ENCODE measurements around the gene OR6S1.
A peak's percentile ranks its signal among the peaks of the same experiment; 100 is the strongest.

Gene OR6S1

GRCh38 chr14:20613094-20614037 is 28.1 kb downstream of the OR6S1 start:
- Histone ChIP-seq H3K9ac (peak overlapping the region; percentile 72), H3K27me3 (no peaks in the 10 kb centered on the region), H3K4me2 (peak overlapping the region; percentile 81), H3K9me3 (no peaks in the 10 kb centered on the region), H3K4me1 (peaks cover 61% of the 10 kb centered on the region), H3K4me3 (peak overlapping the region; percentile 69), H4K20me1 (no peaks in the 10 kb centered on the region), H3K36me3 (no peaks in the 10 kb centered on the region), H3K27ac (no peak overlapping the region)
- no peak for TF ChIP-seq Cebpa-rat (IDR thresholded peaks at IDR 0.05)

DNA sequence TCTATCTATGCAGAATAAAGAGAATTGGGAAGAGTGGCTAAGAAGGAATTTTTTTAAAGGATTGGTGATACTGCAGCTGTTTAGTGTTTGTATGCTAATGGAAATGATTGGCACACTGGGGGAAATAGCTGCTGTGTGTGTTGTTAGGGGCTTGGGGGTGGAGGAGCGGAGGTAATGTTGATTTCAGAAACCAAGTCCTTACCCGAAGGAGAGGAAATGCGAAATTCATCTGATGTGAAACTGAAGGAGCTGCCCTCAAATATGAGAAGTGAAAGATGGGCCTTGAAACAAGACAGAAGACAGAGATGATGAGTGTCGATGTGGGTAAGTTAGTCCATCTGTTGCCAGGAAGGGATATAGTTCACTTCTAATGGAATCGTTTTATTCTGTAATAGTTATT is 29.1 kb downstream of the OR6S1 start:
- Histone ChIP-seq H3K27me3 (no peaks in the 10 kb centered on the region), H3K4me3 (no peak overlapping the region), H3K36me3 (no peaks in the 10 kb centered on the region), H3K27ac (no peak overlapping the region), H4K20me1 (no peaks in the 10 kb centered on the region), H3K9me3 (no peaks in the 10 kb centered on the region), H3K9ac (no peak overlapping the region), H3K4me1 (peaks cover 59% of the 10 kb centered on the region), H3K4me2 (peak overlapping the region; percentile 81)
- no peak for TF ChIP-seq Cebpa-rat (IDR thresholded peaks at IDR 0.05)

DNA sequence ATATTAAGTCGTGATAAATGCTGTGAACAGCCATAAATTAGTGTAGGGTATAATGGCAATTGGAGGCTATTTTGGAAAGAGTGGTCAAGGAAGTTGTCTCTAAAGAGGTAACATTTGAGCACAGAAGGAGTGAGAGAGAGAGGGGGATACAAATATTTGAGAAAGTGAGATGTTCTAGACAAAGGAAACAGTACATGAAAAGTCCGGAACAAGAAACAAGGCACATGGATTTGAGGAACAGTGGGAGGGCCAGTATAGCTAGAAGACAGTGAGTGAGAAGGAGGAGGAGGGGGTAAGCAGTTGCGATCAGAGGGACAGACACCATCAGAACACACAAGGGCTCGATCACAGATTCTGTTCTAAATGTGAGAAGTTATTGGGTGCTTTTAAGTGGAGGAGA is 30.2 kb downstream of the OR6S1 start:
- H3K4me2 ChIP-seq = peak overlapping the region; percentile 81; the same call in 1 of the 2 replicates
- no peak overlapping the region for H3K9ac ChIP-seq
- no peaks in the 10 kb centered on the region for H3K36me3 ChIP-seq
- H3K27ac ChIP-seq = no peak overlapping the region
- H4K20me1 ChIP-seq = no peaks in the 10 kb centered on the region
- no peak for TF ChIP-seq Cebpa-rat (IDR thresholded peaks at IDR 0.05)
- no peaks in the 10 kb centered on the region for H3K9me3 ChIP-seq
- H3K27me3 ChIP-seq = no peaks in the 10 kb centered on the region
- H3K4me1 ChIP-seq = peaks cover 56% of the 10 kb centered on the region
- no peak overlapping the region for H3K4me3 ChIP-seq

GRCh38 chr14:20610002-20610765 is 31.3 kb downstream of the OR6S1 start:
- no peaks in the 10 kb centered on the region for H3K27me3 ChIP-seq
- H3K4me3 ChIP-seq = peak overlapping the region; percentile 83
- H4K20me1 ChIP-seq = no peaks in the 10 kb centered on the region
- H3K36me3 ChIP-seq = no peaks in the 10 kb centered on the region
- H3K9me3 ChIP-seq = no peaks in the 10 kb centered on the region
- peaks cover 56% of the 10 kb centered on the region for H3K4me1 ChIP-seq
- peak overlapping the region; percentile 80 for H3K9ac ChIP-seq
- TF ChIP-seq Cebpa-rat (IDR thresholded peaks at IDR 0.05) = no peak
- H3K4me2 ChIP-seq = peak overlapping the region; percentile 74
- H3K27ac ChIP-seq = peak overlapping the region; percentile 7; the same call in 1 of the 2 replicates

DNA sequence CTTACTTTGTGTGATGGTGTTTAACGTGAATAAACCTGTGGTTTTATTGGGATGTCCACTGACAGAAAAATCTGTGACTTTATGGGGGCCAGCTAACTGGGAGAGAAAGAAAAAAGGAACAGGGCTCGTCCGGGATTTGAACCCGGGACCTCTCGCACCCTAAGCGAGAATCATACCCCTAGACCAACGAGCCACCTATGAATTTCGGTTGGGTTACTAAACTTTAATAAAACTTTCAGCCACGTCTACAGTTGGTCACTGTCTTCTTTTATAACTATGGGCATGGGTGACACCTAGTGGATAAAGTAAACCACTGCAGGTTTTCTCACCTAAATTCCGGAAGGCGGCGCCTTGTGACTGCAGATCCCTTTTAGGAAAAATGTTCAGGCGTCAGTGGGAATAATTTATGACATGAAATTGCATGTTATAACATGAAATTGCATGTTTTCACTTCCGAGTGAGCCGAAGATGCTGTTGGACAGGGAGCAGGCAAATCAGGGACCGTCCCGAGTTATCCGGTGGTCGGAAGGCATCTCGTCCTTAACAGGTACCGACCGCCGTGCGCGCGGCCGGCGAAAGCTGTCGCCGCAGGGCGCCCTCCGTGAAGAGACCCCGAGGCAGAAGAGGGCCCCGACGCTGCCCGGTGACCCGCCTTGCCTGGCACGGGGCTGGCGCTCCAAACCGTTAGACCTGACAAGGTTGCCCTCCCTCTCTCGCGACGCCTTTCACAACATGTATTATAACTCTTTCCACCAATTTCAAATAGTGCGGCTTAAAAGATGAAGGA is 32.1 kb downstream of the OR6S1 start:
- peak overlapping the region; percentile 74 for H3K4me2 ChIP-seq
- no peaks in the 10 kb centered on the region for H3K36me3 ChIP-seq
- H4K20me1 ChIP-seq = no peaks in the 10 kb centered on the region
- peaks cover 49% of the 10 kb centered on the region for H3K4me1 ChIP-seq
- H3K9me3 ChIP-seq = no peaks in the 10 kb centered on the region
- H3K27ac ChIP-seq = peak overlapping the region; percentile 7; the same call in 1 of the 2 replicates
- TF ChIP-seq Cebpa-rat (IDR thresholded peaks at IDR 0.05) = no peak
- H3K27me3 ChIP-seq = no peaks in the 10 kb centered on the region
- peak overlapping the region; percentile 83 for H3K4me3 ChIP-seq
- peak overlapping the region; percentile 80 for H3K9ac ChIP-seq

DNA sequence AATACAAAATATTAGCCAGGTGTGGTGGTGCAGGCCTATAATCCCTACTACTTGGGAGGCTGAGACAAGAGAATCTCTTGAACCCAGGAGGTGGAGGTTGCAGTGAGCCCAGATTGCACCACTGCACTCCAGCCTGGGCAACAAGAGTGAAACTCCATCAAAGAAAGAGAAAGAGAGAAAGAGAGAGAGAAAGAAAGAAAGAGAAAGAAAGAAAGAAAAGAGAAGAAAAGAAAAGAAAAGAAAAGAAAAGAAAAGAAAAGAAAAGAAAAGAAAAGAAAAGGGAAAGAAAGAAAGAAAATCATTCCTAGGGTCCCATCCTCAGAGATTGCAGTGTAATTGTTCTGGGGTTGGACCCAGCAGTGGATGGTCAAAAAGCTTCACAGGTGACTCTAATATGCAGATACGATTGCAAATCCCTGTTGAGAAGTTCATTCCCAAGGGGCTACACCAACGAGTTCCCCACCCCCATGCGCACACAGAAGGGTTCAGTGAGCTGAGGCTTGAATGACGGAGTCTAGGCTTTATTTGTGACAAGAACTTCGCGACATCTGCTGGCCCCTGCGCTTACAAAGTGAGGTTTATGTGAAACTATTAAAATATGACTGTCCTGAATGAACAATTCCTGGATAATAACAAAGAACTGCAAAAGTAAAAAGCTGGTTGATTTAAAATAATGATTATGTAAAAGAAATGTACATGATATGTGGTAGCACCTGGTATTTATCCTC is 32.9 kb downstream of the OR6S1 start:
- H3K4me2 ChIP-seq = peak overlapping the region; percentile 74
- H3K4me1 ChIP-seq = peaks cover 44% of the 10 kb centered on the region
- no peaks in the 10 kb centered on the region for H3K36me3 ChIP-seq
- no peaks in the 10 kb centered on the region for H4K20me1 ChIP-seq
- H3K27me3 ChIP-seq = no peaks in the 10 kb centered on the region
- peak overlapping the region; percentile 83 for H3K4me3 ChIP-seq
- TF ChIP-seq Cebpa-rat (IDR thresholded peaks at IDR 0.05) = no peak
- H3K9me3 ChIP-seq = no peaks in the 10 kb centered on the region
- no peak overlapping the region for H3K27ac ChIP-seq
- H3K9ac ChIP-seq = no peak overlapping the region

GRCh38 chr14:20607617-20608016 is 33.9 kb downstream of the OR6S1 start:
- Histone ChIP-seq H3K4me2 (peak overlapping the region; percentile 74; the same call in 1 of the 2 replicates), H3K27ac (no peak overlapping the region), H3K27me3 (no peaks in the 10 kb centered on the region), H3K9me3 (no peaks in the 10 kb centered on the region), H4K20me1 (no peaks in the 10 kb centered on the region), H3K36me3 (no peaks in the 10 kb centered on the region), H3K4me3 (no peak overlapping the region), H3K4me1 (peaks cover 39% of the 10 kb centered on the region), H3K9ac (no peak overlapping the region)
- TF ChIP-seq Cebpa-rat (IDR thresholded peaks at IDR 0.05) = no peak

DNA sequence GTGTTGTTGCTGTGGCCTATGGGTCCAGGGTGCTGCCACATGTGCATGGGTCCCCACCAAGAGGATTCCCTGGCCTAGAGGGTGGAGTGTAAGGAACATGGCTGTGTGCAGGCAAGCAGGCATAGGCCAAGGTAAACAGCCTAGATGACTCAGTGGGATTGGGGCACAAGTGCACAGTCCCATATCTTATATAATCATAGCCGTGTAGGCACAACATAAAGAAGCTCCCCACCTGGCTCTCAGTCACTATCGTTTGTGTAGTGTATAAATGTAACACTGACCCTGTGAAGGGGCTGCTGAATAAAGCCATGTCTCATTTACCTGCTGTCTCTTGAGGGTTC is 34.6 kb downstream of the OR6S1 start:
- no peaks in the 10 kb centered on the region for H3K9me3 ChIP-seq
- H3K27ac ChIP-seq = no peak overlapping the region
- H3K36me3 ChIP-seq = no peaks in the 10 kb centered on the region
- peak overlapping the region; percentile 16; the same call in 1 of the 2 replicates for H3K4me2 ChIP-seq
- H4K20me1 ChIP-seq = no peaks in the 10 kb centered on the region
- peaks cover 31% of the 10 kb centered on the region for H3K4me1 ChIP-seq
- TF ChIP-seq Cebpa-rat (IDR thresholded peaks at IDR 0.05) = no peak
- H3K9ac ChIP-seq = no peak overlapping the region
- H3K4me3 ChIP-seq = no peak overlapping the region
- no peaks in the 10 kb centered on the region for H3K27me3 ChIP-seq
